Measurements from ENCODE around the gene MARCHF2.

DNA sequence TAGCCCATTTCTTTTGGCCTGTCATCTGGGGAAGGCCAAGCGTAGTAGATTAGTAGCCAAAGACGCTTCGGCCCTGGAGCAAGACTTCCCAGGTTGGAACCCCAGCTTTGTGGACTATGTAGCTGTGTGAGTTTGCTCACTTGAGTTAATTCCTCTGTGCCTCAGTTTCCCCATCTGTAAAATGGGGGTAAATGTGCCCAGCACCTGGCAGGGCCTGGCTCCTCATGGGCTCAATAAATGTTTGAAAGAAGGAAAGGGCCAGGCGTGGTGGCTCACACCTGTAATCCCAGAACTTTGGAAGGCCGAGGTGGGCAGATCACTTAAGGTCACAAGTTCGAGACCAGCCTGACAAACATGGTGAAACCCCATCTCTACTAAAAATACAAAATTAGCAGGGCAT is 16.7 kb downstream of the MARCHF2 start:
- TF ChIP-seq POLR2AphosphoS5 (IDR thresholded peaks at IDR 0.05; ENCODE audit: low read depth, low read length) (no peak), POLR2A (IDR thresholded peaks at IDR 0.05; ENCODE audit: low read depth, low read length) (no peak), TAF1 (IDR thresholded peaks at IDR 0.05; ENCODE audit: borderline replicate concordance, low read depth, low read length) (no peak)
